DND-41 (cell line): Measurements from ENCODE around the gene CYTH4.

Experiments
- CTCF ChIP-seq: IDR thresholded peaks from 2 replicates; pipeline ENCODE4 v1.5.1; 2012; ENCODE audit warnings: borderline replicate concordance, low read length, moderate library complexity, mild to moderate bottlenecking; ENCODE audit not compliant: poor library complexity, severe bottlenecking; ENCODE audit errors: extremely low read depth
- EZH2 ChIP-seq: IDR thresholded peaks from 3 replicates; pipeline ENCODE4 v1.6.1; 2012; ENCODE audit warnings: borderline replicate concordance, low read depth, mild to moderate bottlenecking, moderate library complexity, low read length, inconsistent platforms; ENCODE audit not compliant: severe bottlenecking

- TF ChIP-seq CTCF (no peak), EZH2 (no peak)
These were observed 48.3 kb upstream of the CYTH4 start for GRCh38 chr22:37233751-37234631.
